ENCODE results near the gene PDX1. TPM values are rescaled to one million over a fixed set of nuclear protein-coding genes. Genes with fewer than 3 reads are reported as not detected.

The PDX1 gene
- total and polyA plus RNA-seq, 2 of the 13 experiments (the other 11 are each of a cell fraction or from before 2014, with no cell fraction given), result 0.07 TPM; not detected in 1

GRCh38 chr13:27922883-27923612 lies 3.2 kb downstream of the PDX1 start:
- Histone ChIP-seq H3K4me2 (ENCODE audit: low read depth, low read length) (no peak overlapping the region), H3K9ac (ENCODE audit: insufficient read depth, low read depth, low read length) (no peak overlapping the region), H3K79me2 (ENCODE audit: insufficient read depth, low read length) (no peaks in the 10 kb centered on the region), H3K36me3 (replicated peaks in 1 of 2; ENCODE audit: control insufficient read depth in 1 of 2, insufficient read depth in 2 of 2, low read length in 2 of 2) (no peaks in the 10 kb centered on the region), H4K20me1 (ENCODE audit: insufficient read depth, low read length) (no peaks in the 10 kb centered on the region), H3K9me3 (ENCODE audit: low read length) (no peaks in the 10 kb centered on the region), H3K4me1 (ENCODE audit: insufficient read depth, low read length) (peaks cover 30% of the 10 kb centered on the region), H3K27me3 (ENCODE audit: control insufficient read depth in 1 of 2, insufficient read depth in 2 of 2, low read length in 2 of 2) (peaks cover 8 to 51% of the 10 kb centered on the region in 2 experiments), H3K27ac (ENCODE audit: extremely low read length, insufficient read depth, low read length) (no peak overlapping the region), H2AFZ (ENCODE audit: low read length) (no peak overlapping the region), H3K4me3 (replicated peaks in 1 of 3; ENCODE audit: insufficient read depth in 1 of 3, low read depth in 2 of 3, low read length in 3 of 3) (no peak overlapping the region)
- FAIRE-seq, result no peak
- ATAC-seq, result no peak
- intact Hi-C loops (cut with micrococcal nuclease; ENCODE audit: unreplicated experiment), result no loop called here
- in situ Hi-C loops (cut with HindIII; ENCODE audit: extremely low pct_ligation_motif_present, low pct_unique_long_range_greater_than_20kb), result no loop called here
- 75% methylated on average over 22 of the region's 24 CpGs for WGBS (ENCODE audit: low lambda C conversion rate)
- TF ChIP-seq MYNN (CRISPR knock-in tag; IDR thresholded peaks at IDR 0.05; ENCODE audit: low read depth) (no peak), DR1 (CRISPR knock-in tag; IDR thresholded peaks at IDR 0.05) (no peak), KLF15 (CRISPR knock-in tag; IDR thresholded peaks at IDR 0.05; ENCODE audit: borderline replicate concordance) (no peak), PTBP1 (IDR thresholded peaks at IDR 0.05; ENCODE audit: low read depth, low read length, poor library complexity, severe bottlenecking) (no peak), REXO4 (CRISPR knock-in tag; IDR thresholded peaks at IDR 0.05; ENCODE audit: borderline replicate concordance) (no peak), ZBTB37 (CRISPR knock-in tag; IDR thresholded peaks at IDR 0.05) (no peak), ZNF775 (CRISPR knock-in tag; IDR thresholded peaks at IDR 0.05; ENCODE audit: borderline replicate concordance) (no peak), POLR2AphosphoS2 (IDR thresholded peaks at IDR 0.05; ENCODE audit: low read depth, low read length) (no peak), TP53 (CRISPR knock-in tag; conservative IDR thresholded peaks at IDR 0.05) (no peak), CC2D1A (CRISPR knock-in tag; IDR thresholded peaks at IDR 0.05) (no peak), ZNF382 (CRISPR knock-in tag; IDR thresholded peaks at IDR 0.05; ENCODE audit: borderline replicate concordance) (no peak), NCOA1 (CRISPR knock-in tag; IDR thresholded peaks at IDR 0.05) (no peak), ZNF776 (CRISPR knock-in tag; IDR thresholded peaks at IDR 0.05) (no peak), ZNF17 (CRISPR knock-in tag; IDR thresholded peaks at IDR 0.05) (no peak)
- TF ChIP-seq, protein P1, sequence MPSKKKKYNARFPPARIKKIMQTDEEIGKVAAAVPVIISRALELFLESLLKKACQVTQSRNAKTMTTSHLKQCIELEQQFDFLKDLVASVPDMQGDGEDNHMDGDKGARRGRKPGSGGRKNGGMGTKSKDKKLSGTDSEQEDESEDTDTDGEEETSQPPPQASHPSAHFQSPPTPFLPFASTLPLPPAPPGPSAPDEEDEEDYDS (CRISPR knock-in tag; IDR thresholded peaks at IDR 0.05), result no peak
- TF ChIP-seq, protein P2, sequence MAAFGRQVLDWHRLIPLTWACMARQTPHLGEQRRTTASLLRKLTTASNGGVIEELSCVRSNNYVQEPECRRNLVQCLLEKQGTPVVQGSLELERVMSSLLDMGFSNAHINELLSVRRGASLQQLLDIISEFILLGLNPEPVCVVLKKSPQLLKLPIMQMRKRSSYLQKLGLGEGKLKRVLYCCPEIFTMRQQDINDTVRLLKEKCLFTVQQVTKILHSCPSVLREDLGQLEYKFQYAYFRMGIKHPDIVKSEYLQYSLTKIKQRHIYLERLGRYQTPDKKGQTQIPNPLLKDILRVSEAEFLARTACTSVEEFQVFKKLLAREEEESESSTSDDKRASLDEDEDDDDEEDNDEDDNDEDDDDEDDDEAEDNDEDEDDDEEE (CRISPR knock-in tag; IDR thresholded peaks at IDR 0.05), result no peak
- DNase-seq (ENCODE audit: low spot score), result no peak
- ChIA-PET POLR2A (no interaction called here), CTCF (ENCODE audit: low intra/inter-chr PET ratio, low total read pairs) (no interaction called here)
- BruUV-seq (replicated peaks), result no TSS peak
